GM12878 (cell line): ENCODE measurements around the gene NFAT5. TPM values are rescaled to one million over a fixed set of nuclear protein-coding genes. Genes with fewer than 3 reads are reported as not detected.

Experiments used
- ATAC-seq: fragments of 200-7000 bp; cut with Tn5 transposase; 3 replicates; pipeline ENCODE4 v1.9.1; 2020; ENCODE audit warnings: mild to moderate bottlenecking, moderate library complexity
- BruUV-seq: library from RNA; stranded (reverse); fragments of 400-500 nt; replicated peaks from 2 replicates; lab custom pipeline; 2021; lab: Mats Ljungman, UMichigan
- CTCF ChIA-PET: fragments of 300-600 bp; sonication (Branson Sonifier 250); formaldehyde crosslinking; extraction: SDS; loops from one replicate; lab custom pipeline; 2021; ENCODE audit warnings: inconsistent platforms; lab: Yijun Ruan, JAX
- POLR2A ChIA-PET: fragments of 350-600 bp; formaldehyde crosslinking; extraction: SDS; loops from one replicate; lab custom pipeline; 2021; ENCODE audit warnings: inconsistent platforms; lab: Charles Lee
- RAD21 ChIA-PET: fragments of 300-600 bp; sonication (Branson Sonifier 250); formaldehyde crosslinking; loops from one replicate; lab custom pipeline; 2023; ENCODE audit warnings: antibody characterized with exemption; ENCODE audit not compliant: unreplicated experiment; lab: Charles Lee
- SMC1A ChIA-PET: fragments of 300-600 bp; sonication (Branson Sonifier 250); formaldehyde crosslinking; loops from one replicate; lab custom pipeline; 2023; ENCODE audit not compliant: unreplicated experiment, uncharacterized antibody; lab: Charles Lee
- DNase-seq: peaks from one replicate; pipeline ENCODE4 v3.0.0-alpha.2; 2011; ENCODE audit warnings: low read depth, low spot score
- FAIRE-seq: peaks from 3 replicates; lab custom pipeline; 2011; peaks lifted over from hg19 to GRCh38; lab: Jason Lieb, UNC
- H2AFZ ChIP-seq: 2 replicates; pipeline ENCODE4 v1.6.0; 2011; ENCODE audit warnings: low read depth, low read length, control low read depth; ENCODE audit not compliant: control insufficient read depth
- H3K27ac ChIP-seq: 2 replicates; pipeline ENCODE4 v1.5.1; 2011; ENCODE audit warnings: control low read depth; ENCODE audit not compliant: control insufficient read depth, insufficient read depth
- H3K27me3 ChIP-seq, 2 experiments: replicated peaks in 1 of 2; 2 replicates each; pipeline versions ENCODE4 v1.6.0 to v1.6.1; 2011; ENCODE audit warnings: low read length in 1 of 2; ENCODE audit not compliant: control insufficient read depth in 2 of 2, insufficient read depth in 2 of 2
- H3K36me3 ChIP-seq, 2 experiments: 2 replicates each; pipeline ENCODE4 v1.5.1; 2011; ENCODE audit warnings: low read length in 1 of 2; ENCODE audit not compliant: control insufficient read depth in 2 of 2, insufficient read depth in 2 of 2
- H3K4me1 ChIP-seq: 2 replicates; pipeline ENCODE4 v1.6.1; 2011; ENCODE audit warnings: mild to moderate bottlenecking, low read length, moderate library complexity, mixed read lengths; ENCODE audit not compliant: control insufficient read depth, insufficient read depth
- H3K4me2 ChIP-seq: 2 replicates; pipeline ENCODE4 v1.6.0; 2011; ENCODE audit warnings: control low read depth; ENCODE audit not compliant: control insufficient read depth, insufficient read depth
- H3K4me3 ChIP-seq: fragments of 200-600 bp; sonication (generic); 2 replicates; pipeline ENCODE4 v1.5.1; 2016
- H3K79me2 ChIP-seq: 2 replicates; pipeline ENCODE4 v1.6.0; 2011; ENCODE audit warnings: low read length; ENCODE audit not compliant: control insufficient read depth, insufficient read depth
- H3K9ac ChIP-seq: 2 replicates; pipeline ENCODE4 v1.8.0; 2011; ENCODE audit warnings: low read length, control low read depth, mixed read lengths; ENCODE audit not compliant: control insufficient read depth, insufficient read depth
- H3K9me3 ChIP-seq: replicated peaks from 3 replicates; pipeline ENCODE4 v1.5.1; 2011; ENCODE audit warnings: mild to moderate bottlenecking, low read length; ENCODE audit not compliant: control insufficient read depth, insufficient read depth
- H4K20me1 ChIP-seq: 2 replicates; pipeline ENCODE4 v1.6.0; 2011; ENCODE audit not compliant: control insufficient read depth, insufficient read depth
- CBX3 ChIP-seq: fragments of 200-600 bp; sonication (generic); IDR thresholded peaks from 2 replicates; pipeline ENCODE4 v1.6.1; 2016; ENCODE audit warnings: low read depth, borderline replicate concordance
- CHD1 ChIP-seq: IDR thresholded peaks from 2 replicates; pipeline ENCODE4 v1.6.1; 2012; ENCODE audit warnings: low read depth, low read length, improper control_type of control experiment
- EGR1 ChIP-seq, 2 experiments: IDR thresholded peaks; 1 replicate in 1 of 2; 2 replicates in 1 of 2; pipeline ENCODE4 v1.6.1; 2011 to 2012; ENCODE audit warnings: low read depth in 2 of 2, low read length in 2 of 2, borderline replicate concordance in 1 of 2, mild to moderate bottlenecking in 1 of 2, moderate library complexity in 1 of 2
- FOS ChIP-seq: IDR thresholded peaks from 3 replicates; pipeline ENCODE4 v1.6.1; 2011; ENCODE audit warnings: borderline replicate concordance; ENCODE audit not compliant: insufficient read length; ENCODE audit errors: extremely low read depth
- POLR2AphosphoS5 ChIP-seq: IDR thresholded peaks from 2 replicates; pipeline ENCODE4 v1.6.1; 2011; ENCODE audit warnings: mild to moderate bottlenecking, low read length, inconsistent platforms
- RELA ChIP-seq: fragments of 450-650 bp; IDR thresholded peaks from 2 replicates; pipeline ENCODE4 v1.8.0; 2014; ENCODE audit warnings: borderline replicate concordance; ENCODE audit not compliant: partially characterized antibody
- SIN3A ChIP-seq: IDR thresholded peaks from 2 replicates; pipeline ENCODE4 v1.6.1; 2012; ENCODE audit warnings: low read depth, low read length, improper control_type of control experiment
- SMAD5 ChIP-seq: IDR thresholded peaks from 2 replicates; pipeline ENCODE4 v1.6.1; 2016; ENCODE audit warnings: antibody characterized with exemption, low read depth
- SPI1 ChIP-seq: IDR thresholded peaks from 2 replicates; pipeline ENCODE4 v1.6.1; 2011; ENCODE audit warnings: low read depth, mild to moderate bottlenecking, low read length, moderate library complexity, borderline replicate concordance; ENCODE audit not compliant: insufficient read depth
- SREBF2 ChIP-seq: IDR thresholded peaks from 2 replicates; pipeline ENCODE4 v1.6.1; 2012; ENCODE audit warnings: mild to moderate bottlenecking, low read length
- WGBS: methylation state at CpG from one replicate; pipeline ENCODE4 v1.1.6; 2016; ENCODE audit warnings: low lambda C conversion rate; ENCODE audit not compliant: insufficient replicate concordance, insufficient coverage; ENCODE audit errors: missing lambda C conversion rate; 5-methylcytosine and 5-hydroxymethylcytosine counted together
- in situ Hi-C: fragments of 300-500 bp; cut with MboI; formaldehyde crosslinking; loops from 9 replicates; pipeline ENCODE4 v1.14.3; 2018; ENCODE audit warnings: mixed read lengths
- intact Hi-C: fragments of 100-400 bp; cut with micrococcal nuclease; formaldehyde crosslinking; loops from one replicate; pipeline ENCODE4 v1.14.2; 2022; ENCODE audit not compliant: unreplicated experiment
- polyA plus RNA-seq, 11 experiments: library from polyadenylated mRNA; depleted of rRNA in 4 of 11; unstranded in 6 of 11; stranded (reverse) in 5 of 11; fragments of >200 nt; fragmentation: Nextera tagmentation in 4 of 11; fragmentation: Illumina TruSeq in 1 of 11; extraction: Ambion mirVana in 4 of 11; extraction: Trizol in 1 of 11; gene quantifications; 1 replicate in 1 of 11; 2 replicates in 10 of 11; pipeline versions ENCODE4 v1.2.1 to v1.2.3, GENCODE V29; 2011 to 2016; ENCODE audit warnings: inconsistent platforms in 2 of 11, missing spikeins in 2 of 11, low read depth in 1 of 11
- total RNA-seq, 4 experiments: library from RNA; depleted of rRNA in 3 of 4; stranded (reverse); fragments of >200 nt in 3 of 4; fragmentation: Illumina TruSeq in 1 of 4; extraction: Trizol in 1 of 4; gene quantifications; 2 replicates each; pipeline versions ENCODE4 v1.2.1 to v1.2.3, GENCODE V29; 2013 to 2021
- TF ChIP-seq, protein P1 (sequence below): fragments of 450-650 bp; IDR thresholded peaks from 2 replicates; pipeline ENCODE4 v1.6.1; 2017; ENCODE audit warnings: low read depth, mild to moderate bottlenecking, moderate library complexity
- TF ChIP-seq, protein P2 (sequence below): IDR thresholded peaks from 2 replicates; pipeline ENCODE4 v1.6.1; 2012; ENCODE audit warnings: mild to moderate bottlenecking, low read depth, low read length

Gene NFAT5
- total and polyA plus RNA-seq, 10 of the 15 experiments (the other 5 are each of a cell fraction or from before 2014, with no cell fraction given): 0.58 to 31.5 (median 12.7) TPM

DNA sequence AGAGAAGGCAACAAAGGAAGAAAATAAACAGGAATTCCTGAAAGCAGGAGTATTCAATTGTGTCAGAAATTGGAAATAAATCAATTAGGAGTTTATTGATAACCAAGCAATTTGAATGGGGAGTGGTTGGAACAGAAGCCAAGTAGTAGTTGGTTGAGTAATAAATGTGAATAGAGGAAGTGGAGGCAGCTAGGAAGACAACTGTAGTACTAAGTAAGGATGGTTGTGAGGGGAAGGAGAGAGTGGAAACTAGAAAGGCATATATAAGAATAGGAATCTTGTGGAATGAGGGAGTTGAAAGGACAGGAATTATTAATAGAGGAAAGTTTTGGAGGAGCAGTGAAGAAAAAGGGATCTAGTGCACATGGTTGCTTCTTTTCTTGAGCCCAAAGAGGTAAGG lies 34.4 kb downstream of the NFAT5 start:
- Histone ChIP-seq H3K9ac (no peak overlapping the region), H3K79me2 (peaks cover 68% of the 10 kb centered on the region), H3K4me3 (no peak overlapping the region), H3K4me1 (no peaks in the 10 kb centered on the region; the same call in 1 of the 2 replicates), H3K9me3 (no peaks in the 10 kb centered on the region; the same call in 2 of the 3 replicates), H4K20me1 (no peaks in the 10 kb centered on the region), H3K27me3 (no peaks in the 10 kb centered on the region), H2AFZ (no peak overlapping the region), H3K4me2 (no peak overlapping the region), H3K36me3 (peaks cover 0 to 5% of the 10 kb centered on the region in 2 experiments; a peak in 1 of 4 replicates), H3K27ac (no peak overlapping the region)
- POLR2A ChIA-PET: interaction anchor here (0.6 to 1.0 kb wide), 2 partner anchors 10 to 32 kb away, joined by 3 to 4 read pairs; no protein-coding TSS in a partner anchor
- in situ Hi-C loops (no loop called here), intact Hi-C loops (no loop called here)
- DNase-seq (no peak), FAIRE-seq (no peak), ATAC-seq (peak; percentile 53)
- TF ChIP-seq POLR2AphosphoS5 (no peak), CBX3 (no peak), FOS (no peak), SPI1 (peak; percentile 34; the same call in 1 of the 2 replicates)
- RAD21 ChIA-PET: interaction anchor here (1.5 kb wide), 1 partner anchor 31 kb away, joined by 4 read pairs; no protein-coding TSS in a partner anchor
- SMC1A ChIA-PET: interaction anchor here (0.7 kb wide), 1 partner anchor 16 kb away, joined by 3 read pairs; no protein-coding TSS in a partner anchor
- no TSS peak for BruUV-seq
- CTCF ChIA-PET: interaction anchor here (1.8 kb wide), 1 partner anchor 17 kb away, joined by 5 read pairs; no protein-coding TSS in a partner anchor

DNA sequence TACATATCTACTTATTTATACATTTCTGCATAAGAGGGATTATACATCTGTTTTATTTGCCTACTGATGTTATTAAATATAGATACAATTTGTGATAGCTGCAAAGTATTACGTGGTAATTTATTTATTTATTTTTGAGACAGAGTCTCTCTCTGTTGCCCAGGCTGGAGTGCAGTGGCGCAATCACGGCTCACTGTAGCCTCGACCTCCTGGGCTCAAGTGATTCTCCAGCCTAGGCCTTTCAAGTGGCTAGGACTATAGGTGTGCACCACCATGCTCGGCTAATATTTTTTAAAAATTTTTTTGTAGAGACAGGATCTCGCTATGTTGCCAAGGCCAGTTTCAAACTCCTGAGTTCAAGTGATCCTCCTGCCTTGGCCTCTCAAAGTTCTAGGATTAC lies 35.5 kb downstream of the NFAT5 start:
- TF ChIP-seq SREBF2 (no peak), SMAD5 (no peak), SIN3A (no peak), CHD1 (no peak), RELA (no peak), EGR1 (IDR thresholded peaks at IDR 0.05; ENCODE audit: borderline replicate concordance in 1 of 2, low read depth in 2 of 2, low read length in 2 of 2) (no peak)
- TF ChIP-seq, protein P1, sequence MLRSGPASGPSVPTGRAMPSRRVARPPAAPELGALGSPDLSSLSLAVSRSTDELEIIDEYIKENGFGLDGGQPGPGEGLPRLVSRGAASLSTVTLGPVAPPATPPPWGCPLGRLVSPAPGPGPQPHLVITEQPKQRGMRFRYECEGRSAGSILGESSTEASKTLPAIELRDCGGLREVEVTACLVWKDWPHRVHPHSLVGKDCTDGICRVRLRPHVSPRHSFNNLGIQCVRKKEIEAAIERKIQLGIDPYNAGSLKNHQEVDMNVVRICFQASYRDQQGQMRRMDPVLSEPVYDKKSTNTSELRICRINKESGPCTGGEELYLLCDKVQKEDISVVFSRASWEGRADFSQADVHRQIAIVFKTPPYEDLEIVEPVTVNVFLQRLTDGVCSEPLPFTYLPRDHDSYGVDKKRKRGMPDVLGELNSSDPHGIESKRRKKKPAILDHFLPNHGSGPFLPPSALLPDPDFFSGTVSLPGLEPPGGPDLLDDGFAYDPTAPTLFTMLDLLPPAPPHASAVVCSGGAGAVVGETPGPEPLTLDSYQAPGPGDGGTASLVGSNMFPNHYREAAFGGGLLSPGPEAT: no peak
- TF ChIP-seq, protein P2, sequence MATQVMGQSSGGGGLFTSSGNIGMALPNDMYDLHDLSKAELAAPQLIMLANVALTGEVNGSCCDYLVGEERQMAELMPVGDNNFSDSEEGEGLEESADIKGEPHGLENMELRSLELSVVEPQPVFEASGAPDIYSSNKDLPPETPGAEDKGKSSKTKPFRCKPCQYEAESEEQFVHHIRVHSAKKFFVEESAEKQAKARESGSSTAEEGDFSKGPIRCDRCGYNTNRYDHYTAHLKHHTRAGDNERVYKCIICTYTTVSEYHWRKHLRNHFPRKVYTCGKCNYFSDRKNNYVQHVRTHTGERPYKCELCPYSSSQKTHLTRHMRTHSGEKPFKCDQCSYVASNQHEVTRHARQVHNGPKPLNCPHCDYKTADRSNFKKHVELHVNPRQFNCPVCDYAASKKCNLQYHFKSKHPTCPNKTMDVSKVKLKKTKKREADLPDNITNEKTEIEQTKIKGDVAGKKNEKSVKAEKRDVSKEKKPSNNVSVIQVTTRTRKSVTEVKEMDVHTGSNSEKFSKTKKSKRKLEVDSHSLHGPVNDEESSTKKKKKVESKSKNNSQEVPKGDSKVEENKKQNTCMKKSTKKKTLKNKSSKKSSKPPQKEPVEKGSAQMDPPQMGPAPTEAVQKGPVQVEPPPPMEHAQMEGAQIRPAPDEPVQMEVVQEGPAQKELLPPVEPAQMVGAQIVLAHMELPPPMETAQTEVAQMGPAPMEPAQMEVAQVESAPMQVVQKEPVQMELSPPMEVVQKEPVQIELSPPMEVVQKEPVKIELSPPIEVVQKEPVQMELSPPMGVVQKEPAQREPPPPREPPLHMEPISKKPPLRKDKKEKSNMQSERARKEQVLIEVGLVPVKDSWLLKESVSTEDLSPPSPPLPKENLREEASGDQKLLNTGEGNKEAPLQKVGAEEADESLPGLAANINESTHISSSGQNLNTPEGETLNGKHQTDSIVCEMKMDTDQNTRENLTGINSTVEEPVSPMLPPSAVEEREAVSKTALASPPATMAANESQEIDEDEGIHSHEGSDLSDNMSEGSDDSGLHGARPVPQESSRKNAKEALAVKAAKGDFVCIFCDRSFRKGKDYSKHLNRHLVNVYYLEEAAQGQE: no peak
- Histone ChIP-seq H3K79me2 (peaks cover 64% of the 10 kb centered on the region), H3K4me3 (no peak overlapping the region), H3K4me2 (no peak overlapping the region), H3K9ac (no peak overlapping the region), H3K4me1 (peaks cover 4% of the 10 kb centered on the region), H3K9me3 (no peaks in the 10 kb centered on the region; the same call in 2 of the 3 replicates), H2AFZ (no peak overlapping the region), H3K36me3 (peaks cover 0 to 5% of the 10 kb centered on the region in 2 experiments; a peak in 1 of 4 replicates), H3K27me3 (no peaks in the 10 kb centered on the region), H4K20me1 (no peaks in the 10 kb centered on the region), H3K27ac (no peak overlapping the region)
- CTCF ChIA-PET: interaction anchor here (0.9 to 1.8 kb wide), 4 partner anchors 10 to 33 kb away, joined by 3 to 5 read pairs (median 4); no protein-coding TSS in a partner anchor
- POLR2A ChIA-PET: interaction anchor here (0.6 to 1.7 kb wide), 5 partner anchors 10 to 91 kb away, joined by 4 to 6 read pairs (median 4); no protein-coding TSS in a partner anchor
- RAD21 ChIA-PET: interaction anchor here (1.5 kb wide), 1 partner anchor 32 kb away, joined by 4 read pairs; no protein-coding TSS in a partner anchor
- no TSS peak for BruUV-seq
- intact Hi-C loops: no loop called here
- in situ Hi-C loops: no loop called here
- no peak for FAIRE-seq
- no peak; the same call in 2 of the 3 replicates for ATAC-seq
- SMC1A ChIA-PET: interaction anchor here (0.8 to 1.5 kb wide), 3 partner anchors 9 to 29 kb away, joined by 3 to 6 read pairs (median 4); no protein-coding TSS in a partner anchor
- no peak for DNase-seq
- WGBS: 96% methylated on average over 6 of the region's 6 CpGs
